ENCODE results near the gene SVOP. TPM values are rescaled to one million over a fixed set of nuclear protein-coding genes. Genes with fewer than 3 reads are reported as not detected.

SVOP gene
- total and polyA plus RNA-seq, 2 of the 8 experiments (the other 6 are each of a cell fraction or from before 2014, with no cell fraction given) = 0.06 TPM; not detected in 1

GRCh38 chr12:108858311-108859074, 162.4 kb downstream of the SVOP start:
- no peak overlapping the region for H3K27ac ChIP-seq (ENCODE audit: low read depth, low read length)

More at GRCh38 chr12:108858311-108859074, 162.4 kb downstream of the SVOP start:
- 23% methylated on average over 16 of the region's 18 CpGs; no CpG with 5 or more reads in 1 of the 2 experiments for WGBS, 2 experiments (ENCODE audit: extremely low coverage in 1 of 2, insufficient coverage in 1 of 2, insufficient read length in 1 of 2, insufficient replicate concordance in 2 of 2, low coverage in 1 of 2, low lambda C conversion rate in 2 of 2, missing lambda C conversion rate in 1 of 2)
- Histone ChIP-seq H4K5ac (ENCODE audit: insufficient read length, low read depth, low read length) (no peak overlapping the region), H4K8ac (ENCODE audit: extremely low read depth, insufficient read depth, low read length) (no peak overlapping the region), H3K23me2 (ENCODE audit: low read depth, low read length) (peaks cover 14% of the 10 kb centered on the region), H2BK120ac (replicated peaks; ENCODE audit: low read depth, low read length) (no peak overlapping the region), H3K4me2 (ENCODE audit: insufficient read depth in 1 of 2, low read depth in 2 of 2, low read length in 2 of 2) (peak overlapping the region; percentile 66 to 94), H2BK20ac (ENCODE audit: low read length) (0 out of 2 replicates have a peak overlapping the region, but pooled peaks have one; percentile 21), H3K23ac (ENCODE audit: insufficient read length) (no peak overlapping the region), H3K36me3 (ENCODE audit: control insufficient read depth in 2 of 4, insufficient read depth in 4 of 4, low read length in 3 of 4) (0 out of 8 replicates have a peak, but pooled peaks cover 0 to 3% (median 0%) of the 10 kb centered on the region in 4 experiments), H2AFZ (ENCODE audit: low read length) (0 out of 2 replicates have a peak overlapping the region, but pooled peaks have one; percentile 12), H2BK15ac (ENCODE audit: low read length) (0 out of 2 replicates have a peak overlapping the region, but pooled peaks have one; percentile 88), H3K79me1 (ENCODE audit: low read depth, low read length) (peaks cover 10% of the 10 kb centered on the region), H2AK5ac (ENCODE audit: low read depth, low read length) (peak overlapping the region; percentile 13; the same call in 1 of the 2 replicates), H2BK12ac (ENCODE audit: low read depth, low read length) (peak overlapping the region; percentile 94; the same call in 1 of the 2 replicates), H3K9ac (replicated peaks in 1 of 4; ENCODE audit: extremely low read depth in 1 of 4, low read depth in 3 of 4, low read length in 3 of 4) (peak overlapping the region in 3 of 4 experiments; percentile 2 to 33 (median 9); a peak in 2 of 7 replicates), H3K56ac (replicated peaks; ENCODE audit: insufficient read length, low read depth, low read length) (peak overlapping the region; percentile 10), H4K91ac (replicated peaks; ENCODE audit: insufficient read length, low read length) (peak overlapping the region; percentile 4), H3K14ac (ENCODE audit: insufficient read length) (no peak overlapping the region), H3K18ac (ENCODE audit: extremely low read depth, low read length) (peak overlapping the region; percentile 60), H3K27me3 (replicated peaks in 1 of 4; ENCODE audit: control insufficient read depth in 3 of 4, extremely low read depth in 1 of 4, insufficient read depth in 3 of 4, low read length in 3 of 4) (peaks cover 0 to 2% (median 0%) of the 10 kb centered on the region in 4 experiments; a peak in 3 of 7 replicates), H3K4me3 (ENCODE audit: extremely low read depth in 1 of 4, insufficient read depth in 2 of 4, low read depth in 3 of 4, low read length in 4 of 4) (peak overlapping the region; percentile 16 to 67 (median 42); a peak in 6 of 8 replicates), H2BK5ac (ENCODE audit: low read depth, low read length) (peak overlapping the region; percentile 78; the same call in 1 of the 2 replicates), H4K20me1 (replicated peaks in 1 of 2; ENCODE audit: control insufficient read depth in 1 of 2, insufficient read depth in 2 of 2, low read length in 2 of 2) (peaks cover 2 to 6% of the 10 kb centered on the region in 2 experiments), H3K79me2 (ENCODE audit: control insufficient read depth in 1 of 2, insufficient read depth in 2 of 2, low read length in 2 of 2) (peaks cover 0 to 29% of the 10 kb centered on the region in 2 experiments; a peak in 2 of 4 replicates), H3K4ac (replicated peaks; ENCODE audit: insufficient read length, low read depth, low read length) (no peak overlapping the region), H3K4me1 (replicated peaks in 1 of 4; ENCODE audit: control insufficient read depth in 3 of 4, insufficient read depth in 4 of 4, low read length in 3 of 4) (peaks cover 4 to 29% (median 18%) of the 10 kb centered on the region in 4 experiments), H3K9me3 (ENCODE audit: insufficient read depth in 2 of 2, low read depth in 1 of 2, low read length in 1 of 2) (0 out of 4 replicates have a peak, but pooled peaks cover 0 to 4% of the 10 kb centered on the region in 2 experiments)
- DNase-seq (ENCODE audit: low read depth in 1 of 2, low spot score in 2 of 2) (no peak), FAIRE-seq (no peak)
- ChIA-PET CTCF (ENCODE audit: partially characterized antibody) (interaction anchor here (1.0 to 2.6 kb wide), 7 partner anchors 12 to 211 kb away, joined by 3 to 9 read pairs (median 4); no protein-coding TSS in a partner anchor), POLR2A (ENCODE audit: partially characterized antibody) (interaction anchor here (0.8 to 3.6 kb wide), 11 partner anchors 9 to 224 kb away, joined by 3 to 10 read pairs (median 4); no protein-coding TSS in a partner anchor)
- TF ChIP-seq CEBPB (IDR thresholded peaks at IDR 0.05; ENCODE audit: low read depth, low read length) (peak; percentile 17; the same call in 1 of the 2 replicates), HDAC2 (IDR thresholded peaks at IDR 0.05; ENCODE audit: borderline replicate concordance in 1 of 2, low read depth in 2 of 2, low read length in 2 of 2) (peak in 1 of 2 experiments; percentile 71; a peak in 1 of 4 replicates), SAP30 (IDR thresholded peaks at IDR 0.05; ENCODE audit: insufficient read depth, insufficient replicate concordance, low read length) (no peak), ZNF274 (IDR thresholded peaks at IDR 0.05; ENCODE audit: borderline replicate concordance, extremely low read depth, low read length) (no peak), ATF3 (IDR thresholded peaks at IDR 0.05; ENCODE audit: insufficient read depth, low read depth, low read length) (no peak), JUND (IDR thresholded peaks at IDR 0.05; ENCODE audit: low read length) (no peak), ASH2L (IDR thresholded peaks at IDR 0.05; ENCODE audit: low read length) (peak; percentile 67)
